HG03097 (cell line): ENCODE data around the gene ZNF581.

Experiments used
- ATAC-seq: cut with Tn5 transposase; IDR thresholded peaks from one replicate; pipeline ENCODE4 v1.9.1; 2021; ENCODE audit not compliant: unreplicated experiment, low FRiP score

The ZNF581 gene

DNA sequence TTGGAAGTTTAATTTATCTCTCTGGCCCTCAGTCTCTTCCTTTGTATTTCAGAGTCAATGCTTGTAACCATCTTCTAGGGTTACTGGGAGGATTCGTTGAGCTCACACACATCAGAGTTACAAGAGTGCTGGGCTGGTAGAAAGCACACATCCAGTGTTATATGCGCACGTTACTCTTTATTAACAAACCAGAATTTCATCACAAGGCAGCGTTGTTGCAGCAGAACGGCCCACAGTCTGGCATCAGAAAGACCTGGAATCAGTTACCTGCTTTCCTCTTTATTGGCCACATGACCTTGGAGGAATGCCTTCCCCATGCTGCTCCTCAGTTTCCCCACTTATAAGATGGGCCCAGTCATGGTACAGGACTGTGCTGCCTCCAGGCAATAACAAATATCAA is 34.1 kb upstream of the ZNF581 start:
- ATAC-seq: no peak

DNA sequence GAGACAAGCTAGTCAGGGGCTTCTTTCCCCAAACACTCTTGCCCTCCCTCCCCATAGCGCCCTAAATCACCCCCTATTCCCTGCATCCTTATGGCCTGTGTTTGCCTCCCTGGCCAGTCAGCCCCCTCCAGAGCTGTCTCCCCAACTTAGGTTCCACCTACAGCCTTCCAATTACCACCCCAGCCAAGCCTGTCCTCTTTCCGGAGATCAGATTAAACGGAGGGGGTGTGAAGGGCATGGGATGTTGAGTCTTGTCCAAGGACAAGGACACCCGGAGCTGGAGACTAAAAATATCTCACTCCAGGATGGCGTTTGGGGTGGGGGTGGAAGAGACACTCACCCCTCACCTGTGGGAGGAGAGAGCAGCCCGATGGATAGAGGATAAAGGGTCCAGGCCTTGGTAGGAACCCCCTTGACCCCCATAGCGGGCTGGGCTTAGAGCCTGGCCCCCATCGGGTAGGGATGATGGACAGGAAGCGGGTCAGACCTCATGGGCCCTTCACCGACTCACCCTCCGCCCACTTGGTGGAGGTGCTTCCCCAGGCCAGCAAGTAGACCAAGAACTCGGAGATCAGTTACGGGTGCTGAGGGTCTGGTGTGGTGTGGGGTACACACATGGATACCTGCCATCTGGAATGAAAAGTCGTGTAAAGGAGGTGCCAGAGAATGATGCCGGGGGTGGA is 32.0 kb upstream of the ZNF581 start:
- no peak for ATAC-seq

DNA sequence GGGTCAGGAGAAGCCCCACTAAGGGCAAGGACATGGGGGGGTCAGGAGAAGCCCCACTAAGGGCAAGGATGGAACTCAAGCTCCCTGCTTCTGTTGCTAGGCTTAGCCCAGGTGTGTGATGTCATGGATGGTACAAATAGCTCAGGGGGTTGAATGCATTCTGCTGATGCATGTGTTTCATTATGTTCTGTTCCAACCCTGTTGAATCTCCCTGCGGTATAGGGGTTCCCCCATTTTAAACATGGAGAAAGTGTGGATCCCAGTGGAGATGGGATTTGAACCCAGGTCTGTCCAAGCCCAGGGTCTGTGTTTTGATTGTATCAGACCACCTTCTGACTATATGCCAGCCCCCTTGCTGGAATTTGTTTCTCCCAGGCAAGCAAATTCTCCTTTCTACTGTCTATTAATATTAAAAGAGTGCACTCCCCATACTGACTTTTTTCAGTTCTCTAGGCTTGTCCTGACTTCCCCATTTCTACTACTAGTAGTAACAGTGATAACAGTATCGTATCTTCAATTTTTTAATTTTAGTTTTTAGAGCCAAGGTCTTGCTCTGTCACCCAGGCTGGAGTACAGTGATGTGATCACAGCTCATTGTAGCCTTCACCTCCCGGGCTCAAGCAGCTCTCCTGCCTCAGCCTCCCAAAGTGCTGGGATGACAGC is 31.3 kb upstream of the ZNF581 start:
- no peak for ATAC-seq

DNA sequence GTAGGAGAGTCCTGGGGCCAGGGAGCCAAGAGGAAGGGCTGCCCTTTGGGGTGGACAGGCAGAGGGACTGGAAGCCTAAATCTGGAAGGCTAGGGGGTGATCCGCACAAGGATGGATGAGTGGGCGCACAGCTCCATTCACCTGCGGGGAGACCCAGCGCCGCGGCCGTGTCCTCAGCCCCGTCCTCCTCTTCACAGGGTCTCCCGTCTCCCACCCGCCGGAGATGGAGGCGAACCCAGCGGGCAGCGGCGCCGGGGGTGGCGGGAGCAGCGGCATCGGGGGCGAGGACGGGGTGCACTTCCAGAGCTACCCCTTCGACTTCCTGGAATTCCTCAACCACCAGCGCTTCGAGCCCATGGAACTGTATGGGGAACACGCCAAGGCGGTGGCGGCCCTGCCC is 30.1 kb upstream of the ZNF581 start:
- no peak for ATAC-seq

DNA sequence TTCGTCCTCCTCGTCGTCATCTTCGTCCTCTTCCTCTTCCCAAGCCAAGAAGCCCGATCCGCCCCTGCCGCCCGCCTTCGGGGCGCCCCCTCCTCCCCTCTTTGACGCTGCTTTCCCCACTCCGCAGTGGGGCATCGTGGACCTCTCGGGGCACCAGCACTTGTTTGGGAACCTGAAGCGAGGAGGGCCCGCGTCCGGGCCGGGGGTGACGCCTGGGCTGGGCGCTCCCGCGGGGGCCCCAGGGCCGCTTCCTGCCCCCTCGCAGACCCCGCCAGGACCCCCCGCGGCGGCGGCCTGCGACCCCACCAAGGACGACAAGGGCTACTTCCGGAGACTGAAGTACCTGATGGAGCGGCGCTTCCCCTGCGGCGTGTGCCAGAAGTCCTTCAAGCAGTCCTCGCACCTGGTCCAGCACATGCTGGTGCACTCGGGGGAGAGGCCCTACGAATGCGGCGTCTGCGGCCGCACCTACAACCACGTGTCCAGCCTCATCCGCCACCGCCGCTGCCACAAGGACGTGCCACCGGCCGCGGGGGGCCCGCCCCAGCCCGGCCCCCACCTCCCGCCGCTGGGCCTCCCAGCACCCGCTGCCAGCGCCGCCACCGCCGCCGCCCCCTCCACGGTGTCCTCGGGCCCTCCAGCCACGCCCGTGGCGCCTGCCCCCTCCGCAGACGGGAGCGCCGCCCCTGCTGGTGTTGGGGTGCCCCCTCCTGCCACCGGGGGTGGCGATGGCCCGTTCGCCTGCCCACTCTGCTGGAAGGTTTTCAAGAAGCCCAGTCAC is 29.3 kb upstream of the ZNF581 start:
- no peak for ATAC-seq

DNA sequence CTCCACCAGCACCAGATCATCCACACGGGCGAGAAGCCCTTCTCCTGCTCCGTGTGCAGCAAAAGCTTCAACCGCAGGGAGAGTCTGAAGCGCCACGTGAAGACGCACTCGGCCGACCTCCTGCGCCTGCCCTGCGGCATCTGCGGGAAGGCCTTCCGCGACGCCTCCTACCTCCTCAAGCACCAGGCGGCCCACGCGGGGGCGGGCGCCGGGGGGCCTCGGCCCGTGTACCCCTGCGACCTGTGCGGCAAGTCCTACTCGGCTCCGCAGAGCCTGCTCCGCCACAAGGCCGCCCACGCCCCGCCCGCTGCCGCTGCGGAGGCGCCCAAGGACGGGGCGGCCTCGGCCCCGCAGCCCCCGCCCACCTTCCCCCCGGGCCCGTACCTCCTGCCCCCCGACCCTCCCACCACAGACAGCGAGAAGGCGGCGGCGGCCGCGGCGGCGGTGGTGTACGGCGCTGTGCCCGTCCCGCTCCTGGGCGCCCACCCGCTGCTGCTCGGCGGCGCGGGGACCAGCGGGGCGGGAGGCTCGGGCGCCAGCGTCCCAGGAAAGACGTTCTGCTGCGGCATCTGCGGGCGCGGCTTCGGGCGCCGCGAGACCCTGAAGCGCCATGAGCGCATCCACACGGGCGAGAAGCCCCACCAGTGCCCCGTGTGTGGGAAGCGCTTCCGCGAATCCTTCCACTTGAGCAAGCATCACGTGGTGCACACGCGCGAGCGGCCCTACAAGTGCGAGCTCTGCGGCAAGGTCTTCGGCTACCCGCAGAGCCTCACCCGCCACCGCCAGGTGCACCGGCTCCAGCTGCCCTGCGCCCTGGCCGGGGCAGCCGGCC is 28.5 kb upstream of the ZNF581 start:
- ATAC-seq: no peak

DNA sequence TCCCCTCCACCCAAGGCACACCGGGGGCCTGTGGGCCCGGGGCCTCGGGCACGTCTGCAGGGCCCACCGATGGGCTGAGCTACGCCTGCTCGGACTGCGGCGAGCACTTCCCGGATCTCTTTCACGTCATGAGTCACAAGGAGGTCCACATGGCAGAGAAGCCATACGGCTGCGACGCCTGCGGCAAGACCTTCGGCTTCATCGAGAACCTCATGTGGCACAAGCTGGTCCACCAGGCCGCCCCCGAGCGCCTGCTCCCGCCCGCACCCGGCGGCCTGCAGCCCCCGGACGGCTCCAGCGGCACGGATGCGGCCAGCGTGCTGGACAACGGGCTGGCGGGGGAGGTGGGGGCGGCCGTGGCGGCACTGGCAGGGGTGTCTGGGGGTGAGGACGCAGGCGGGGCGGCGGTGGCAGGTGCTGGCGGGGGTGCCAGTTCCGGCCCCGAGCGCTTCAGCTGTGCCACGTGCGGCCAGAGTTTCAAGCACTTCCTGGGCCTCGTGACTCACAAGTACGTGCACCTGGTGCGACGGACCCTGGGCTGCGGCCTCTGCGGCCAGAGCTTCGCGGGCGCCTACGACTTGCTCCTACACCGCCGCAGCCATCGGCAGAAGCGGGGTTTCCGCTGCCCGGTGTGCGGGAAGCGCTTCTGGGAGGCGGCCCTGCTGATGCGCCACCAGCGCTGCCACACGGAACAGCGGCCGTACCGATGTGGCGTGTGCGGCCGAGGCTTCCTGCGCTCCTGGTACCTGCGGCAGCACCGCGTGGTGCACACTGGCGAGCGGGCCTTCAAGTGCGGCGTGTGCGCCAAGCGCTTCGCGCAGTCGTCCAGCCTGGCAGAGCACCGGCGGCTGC is 27.7 kb upstream of the ZNF581 start:
- no peak for ATAC-seq

DNA sequence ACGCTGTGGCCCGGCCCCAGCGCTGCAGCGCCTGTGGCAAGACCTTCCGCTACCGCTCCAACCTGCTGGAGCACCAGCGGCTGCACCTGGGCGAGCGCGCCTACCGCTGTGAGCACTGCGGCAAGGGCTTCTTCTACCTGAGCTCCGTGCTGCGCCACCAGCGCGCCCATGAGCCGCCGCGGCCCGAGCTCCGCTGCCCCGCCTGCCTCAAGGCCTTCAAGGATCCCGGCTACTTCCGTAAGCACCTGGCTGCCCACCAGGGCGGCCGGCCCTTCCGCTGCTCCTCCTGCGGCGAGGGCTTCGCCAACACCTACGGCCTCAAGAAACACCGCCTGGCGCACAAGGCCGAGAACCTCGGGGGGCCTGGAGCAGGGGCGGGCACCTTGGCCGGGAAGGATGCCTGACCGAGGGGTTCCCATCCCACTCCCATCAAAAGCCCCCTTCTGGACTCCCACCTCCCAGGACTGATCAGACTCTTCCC is 27.0 kb upstream of the ZNF581 start:
- ATAC-seq: no peak

DNA sequence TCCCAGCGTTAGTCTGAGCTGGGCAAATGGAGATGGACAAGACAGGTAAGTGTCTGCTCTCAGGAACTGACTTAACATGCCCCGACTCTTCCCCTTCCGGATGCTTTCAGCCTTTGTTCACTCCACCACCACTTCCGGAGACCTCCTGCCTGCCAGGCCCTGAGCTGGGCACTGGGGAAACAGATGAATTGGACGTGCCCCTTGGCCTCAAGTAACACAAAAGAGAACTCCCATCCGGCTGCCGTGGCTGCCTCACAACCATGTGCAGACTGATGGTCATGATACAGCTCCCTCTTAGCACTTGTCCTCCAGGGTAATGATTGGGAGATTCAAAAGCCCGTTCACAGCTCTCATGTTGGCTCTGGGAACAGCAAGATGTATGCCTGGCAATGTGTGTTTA is 26.0 kb upstream of the ZNF581 start:
- no peak for ATAC-seq

DNA sequence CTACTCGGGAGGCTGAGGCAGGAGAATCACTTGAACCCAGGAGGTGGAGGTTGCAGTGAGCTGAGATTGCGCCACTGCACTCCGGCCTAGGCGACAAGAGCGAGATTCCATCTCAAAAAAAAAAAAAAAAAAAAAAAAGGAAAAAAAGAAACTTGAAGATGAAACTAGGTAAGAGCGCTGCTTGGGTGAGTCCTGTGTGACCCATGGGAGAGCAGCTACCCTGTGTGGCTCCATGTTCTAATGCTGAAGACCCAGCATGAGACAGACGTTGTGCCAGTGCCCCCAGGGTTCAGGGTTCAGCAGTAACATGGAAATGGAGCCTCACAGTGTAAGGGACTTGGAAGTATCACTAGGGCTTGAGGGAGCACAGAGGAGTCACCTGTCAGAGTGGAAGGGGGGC is 25.0 kb upstream of the ZNF581 start:
- ATAC-seq: no peak

DNA sequence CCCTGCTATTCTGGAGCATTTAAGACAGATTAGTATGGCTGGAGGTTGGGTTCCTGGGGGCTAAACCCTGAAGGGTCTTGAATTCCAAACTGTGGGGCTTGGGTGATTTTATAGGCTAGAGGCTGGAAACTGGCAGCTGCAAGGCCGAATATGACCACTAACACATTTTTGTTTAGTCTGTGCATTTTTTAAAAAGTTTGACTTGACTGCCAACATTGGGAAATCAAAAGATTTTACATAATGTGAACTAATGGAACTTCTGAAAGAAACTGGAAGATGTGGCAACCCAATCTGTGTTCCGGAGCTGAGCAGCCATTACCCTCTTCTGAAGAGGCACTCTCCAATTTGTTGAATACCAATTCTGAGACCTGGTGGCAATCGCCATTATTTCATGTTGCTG is 24.2 kb upstream of the ZNF581 start:
- ATAC-seq: no peak

DNA sequence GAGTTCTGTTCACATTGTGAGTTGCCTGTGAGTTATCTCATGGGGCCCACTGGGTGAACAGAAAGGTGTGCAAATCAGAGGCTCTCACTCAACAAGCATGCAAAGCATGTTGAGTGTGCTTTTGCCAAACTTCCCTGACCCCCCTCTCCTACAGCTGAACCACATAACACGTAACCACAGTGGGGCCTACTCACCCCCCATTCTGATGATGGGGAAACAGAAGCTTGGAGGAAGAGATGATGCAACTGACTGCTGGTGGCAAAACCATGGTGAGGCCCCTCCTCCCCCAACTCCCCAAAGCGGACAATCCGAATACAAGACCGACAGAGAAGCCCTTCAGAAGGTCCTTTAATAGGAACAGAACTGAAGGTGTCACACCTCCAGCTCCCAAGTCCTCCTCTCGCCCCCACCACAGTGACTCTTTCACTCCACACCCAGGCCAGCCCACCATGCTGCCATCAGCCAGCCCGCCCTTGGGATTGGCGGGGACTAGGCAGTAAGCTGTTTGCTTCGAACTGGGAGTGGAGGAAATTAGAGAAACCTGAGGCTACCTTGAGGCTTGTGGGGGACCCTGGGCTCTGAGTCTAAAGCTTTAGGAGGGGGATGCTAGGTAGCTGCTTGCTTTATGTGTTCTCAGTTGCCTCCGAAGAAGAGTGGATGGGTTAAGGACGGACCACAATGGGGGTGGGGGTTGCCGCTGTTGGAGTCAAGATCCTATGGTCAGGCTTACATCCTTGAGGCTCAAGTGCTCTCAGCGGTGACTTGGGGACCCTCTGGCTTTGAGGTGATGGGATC is 22.8 kb upstream of the ZNF581 start:
- ATAC-seq: no peak

DNA sequence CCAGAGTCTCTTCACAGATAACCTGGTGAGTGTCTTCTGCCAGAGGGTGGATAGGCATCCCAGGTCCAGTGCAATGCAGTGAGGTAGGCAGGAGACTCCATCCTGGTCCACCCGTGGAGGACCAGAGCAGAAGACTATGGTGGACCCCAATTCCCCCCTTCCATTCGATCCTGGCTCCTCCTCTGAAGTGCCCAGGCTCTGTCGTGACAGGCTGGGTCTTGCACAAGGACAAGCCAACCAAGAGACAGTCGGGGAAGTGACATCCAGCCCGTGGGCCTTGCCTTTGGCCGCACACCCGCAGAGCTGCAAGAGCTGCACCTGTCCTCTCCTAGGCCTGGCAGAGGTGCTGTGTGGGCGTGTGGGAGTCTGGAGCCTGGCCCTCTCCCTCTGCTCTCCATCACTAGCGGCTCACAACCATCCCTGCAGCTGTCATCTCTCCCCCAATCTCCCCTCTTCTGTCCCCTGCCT is 22.2 kb upstream of the ZNF581 start:
- no peak for ATAC-seq

DNA sequence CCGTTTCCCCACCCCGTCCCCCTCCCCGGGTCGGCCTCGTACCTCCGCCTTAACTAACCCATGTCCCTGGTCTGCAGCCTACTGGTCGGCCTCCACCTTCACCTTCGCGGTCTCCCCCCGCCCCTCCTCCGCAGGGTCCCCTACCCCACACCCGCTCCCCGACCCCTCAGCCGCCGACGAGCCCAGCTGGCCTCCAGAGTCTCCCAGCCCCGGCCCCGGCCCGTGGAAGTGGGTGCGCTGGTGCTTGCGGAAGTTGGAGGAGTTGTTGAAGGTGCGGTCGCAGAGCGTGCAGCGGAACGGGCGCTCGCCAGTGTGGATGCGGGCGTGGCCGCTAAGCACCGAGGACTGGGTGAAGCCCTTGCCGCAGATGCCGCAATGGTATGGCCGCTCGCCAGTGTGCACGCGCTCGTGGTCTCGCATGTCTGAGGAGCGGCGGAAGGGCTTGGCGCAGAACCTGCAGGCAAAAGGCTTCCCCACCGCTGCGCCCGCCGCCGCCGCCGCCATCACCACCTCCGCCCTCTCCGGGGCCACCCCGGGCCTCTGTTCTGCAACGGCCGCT is 21.7 kb upstream of the ZNF581 start:
- ATAC-seq: no peak

DNA sequence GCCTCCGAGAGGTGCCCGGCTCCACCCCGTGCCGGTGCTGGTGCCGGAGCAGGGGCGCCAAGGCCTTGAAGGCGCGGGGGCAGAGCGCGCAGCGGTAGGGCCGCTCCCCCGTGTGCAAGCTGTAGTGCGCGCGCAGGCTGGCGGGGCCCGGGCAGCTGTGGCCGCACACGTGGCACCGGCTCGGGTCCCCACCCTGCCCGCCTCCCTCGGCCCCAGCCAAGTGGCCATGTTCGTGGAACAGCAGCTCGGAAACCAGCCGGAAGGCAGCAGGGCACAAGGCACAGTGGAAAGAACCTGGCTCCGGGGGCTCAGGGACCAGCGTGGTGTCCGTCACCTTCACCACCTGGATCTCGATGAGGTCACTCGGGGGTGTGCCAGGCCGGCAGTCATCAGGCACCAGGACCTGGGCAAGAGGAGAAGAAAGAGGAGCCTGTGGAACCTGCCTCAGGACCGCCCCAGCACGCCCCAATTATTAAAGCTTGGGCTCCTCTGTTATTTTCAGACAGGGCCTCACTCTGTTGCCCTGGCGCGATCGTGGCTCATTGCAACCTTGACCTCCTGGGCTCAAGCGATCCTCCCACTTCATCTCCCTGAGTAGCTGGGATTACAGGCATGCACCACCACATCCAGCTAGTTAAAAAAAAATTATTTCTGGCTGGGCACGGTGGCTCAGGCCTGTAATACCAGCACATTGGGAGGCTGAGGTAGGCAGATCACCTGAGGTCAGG is 21.0 kb upstream of the ZNF581 start:
- ATAC-seq: no peak

DNA sequence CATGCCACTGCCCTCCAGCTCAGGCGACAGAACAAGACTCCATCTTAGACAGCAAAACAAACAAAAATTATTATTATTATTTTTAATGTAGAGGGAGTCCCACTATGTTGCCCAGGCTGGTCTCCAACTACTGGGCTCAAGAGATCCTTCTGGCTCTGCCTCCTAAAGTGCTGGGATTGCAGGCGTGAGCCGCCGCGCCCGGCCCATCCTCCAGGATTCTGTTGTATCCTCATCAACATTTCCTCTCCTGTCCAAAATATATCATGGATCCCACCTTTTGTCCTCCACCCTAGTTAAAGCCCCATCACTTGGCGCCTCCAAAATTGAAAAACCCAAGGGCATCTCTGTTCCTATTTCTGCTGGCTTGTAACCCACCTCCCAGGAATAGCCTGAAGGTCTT is 20.3 kb upstream of the ZNF581 start:
- ATAC-seq: no peak

DNA sequence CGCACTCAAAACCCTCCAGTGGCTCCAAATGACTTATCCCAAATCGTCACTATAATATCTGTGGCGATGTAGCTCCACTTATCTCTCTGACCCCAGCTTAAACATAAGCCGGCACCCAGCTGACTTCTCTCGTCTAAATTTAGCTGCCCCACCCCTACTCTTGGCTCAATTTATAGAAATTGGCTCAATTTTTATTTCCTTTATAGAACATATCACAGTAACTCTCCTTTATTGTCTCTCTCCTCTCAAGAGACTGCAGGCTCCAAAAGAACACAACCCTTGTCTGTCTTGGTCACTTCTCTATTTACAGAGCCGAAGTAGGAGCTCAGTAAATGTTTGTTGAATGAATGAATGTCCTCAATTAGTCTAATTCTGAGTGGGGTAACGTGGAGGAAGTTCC is 19.9 kb upstream of the ZNF581 start:
- ATAC-seq: no peak
